Transverse colon (tissue), 3 donors: ENCODE data around the gene NUAK2.

ENCODE experiments used
- EP300 ChIP-seq: sonication (generic); formaldehyde crosslinking; IDR thresholded peaks from one replicate; pipeline ENCODE4 v1.6.1; 2017; ENCODE audit warnings: antibody characterized with exemption, low read depth
- POLR2A ChIP-seq: fragments of 450-650 bp; IDR thresholded peaks from one replicate; pipeline ENCODE4 v1.6.1; 2016; ENCODE audit warnings: antibody characterized with exemption, mild to moderate bottlenecking, moderate library complexity
- POLR2AphosphoS5 ChIP-seq, 3 donors: sonication (generic); formaldehyde crosslinking; IDR thresholded peaks; one replicate each; pipeline ENCODE4 v1.6.1; 2016; ENCODE audit warnings: antibody characterized with exemption in 3 of 3

DNA sequence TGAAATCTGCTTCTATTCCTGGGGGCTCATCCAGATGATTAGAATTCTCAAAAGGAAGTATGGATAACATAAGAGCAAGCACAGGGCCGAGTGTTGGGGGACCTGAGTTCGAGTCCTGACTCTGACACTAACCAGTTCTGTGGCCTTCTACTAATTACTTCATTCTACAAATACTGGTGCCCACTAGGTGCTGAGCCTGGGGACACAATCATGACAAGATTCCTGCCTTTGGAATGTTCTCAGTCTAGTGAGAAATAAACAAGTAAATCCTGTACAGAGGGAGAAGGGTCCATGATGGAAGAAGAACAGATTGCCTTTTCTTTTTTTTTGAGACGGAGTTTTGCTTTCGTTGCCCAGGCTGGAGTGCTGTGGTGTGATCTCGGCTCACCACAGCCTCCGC is 2.2 kb upstream of the NUAK2 start:
- TF ChIP-seq POLR2AphosphoS5 (IDR thresholded peaks at IDR 0.05) (no peak), EP300 (no peak), POLR2A (no peak)
